ENCODE results near the gene INPP5A. TPM values are rescaled to one million over a fixed set of nuclear protein-coding genes. Genes with fewer than 3 reads are reported as not detected.
"Not testable (repeated sequence)": the region's sequence is repeated elsewhere in the genome, so short reads cannot be mapped to it uniquely, and the experiment has no call there.

Gene INPP5A
- polyA plus RNA-seq, 3 donors = 31.5 to 35.4 (median 33.1) TPM

DNA sequence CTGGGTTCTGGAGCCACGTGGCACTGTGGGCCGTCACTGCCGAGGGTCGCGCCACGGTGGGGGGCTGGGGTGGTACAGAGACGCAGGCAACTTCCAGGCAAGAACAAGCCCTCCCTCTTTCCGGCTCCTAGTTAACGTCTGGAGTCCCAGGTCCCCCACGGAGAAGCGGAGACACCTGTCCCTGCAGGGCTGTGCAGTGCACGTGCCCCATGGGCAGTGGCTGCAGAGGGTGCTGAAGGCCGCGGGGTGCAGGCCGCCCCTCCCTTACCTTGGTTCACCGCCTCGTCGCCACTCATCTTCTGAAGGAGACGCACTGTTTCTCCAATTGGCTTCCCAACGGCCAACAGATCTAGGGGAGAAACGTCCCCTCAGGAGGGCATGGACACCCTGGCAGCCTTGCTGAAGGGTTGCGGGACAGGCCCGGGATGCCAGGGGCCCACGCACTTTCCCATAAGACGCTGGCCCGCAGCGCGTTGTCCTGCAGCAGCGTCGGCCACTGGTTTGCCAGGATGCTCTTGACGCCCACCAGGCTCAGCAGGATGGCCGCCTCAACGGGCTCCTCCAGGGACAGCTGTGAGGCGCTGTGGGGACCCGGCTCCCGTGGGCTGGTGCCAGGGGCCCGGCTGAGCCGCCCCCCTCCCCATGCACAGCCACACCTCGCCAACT, 272.7 kb downstream of the INPP5A start:
- DNase-seq = no peak

DNA sequence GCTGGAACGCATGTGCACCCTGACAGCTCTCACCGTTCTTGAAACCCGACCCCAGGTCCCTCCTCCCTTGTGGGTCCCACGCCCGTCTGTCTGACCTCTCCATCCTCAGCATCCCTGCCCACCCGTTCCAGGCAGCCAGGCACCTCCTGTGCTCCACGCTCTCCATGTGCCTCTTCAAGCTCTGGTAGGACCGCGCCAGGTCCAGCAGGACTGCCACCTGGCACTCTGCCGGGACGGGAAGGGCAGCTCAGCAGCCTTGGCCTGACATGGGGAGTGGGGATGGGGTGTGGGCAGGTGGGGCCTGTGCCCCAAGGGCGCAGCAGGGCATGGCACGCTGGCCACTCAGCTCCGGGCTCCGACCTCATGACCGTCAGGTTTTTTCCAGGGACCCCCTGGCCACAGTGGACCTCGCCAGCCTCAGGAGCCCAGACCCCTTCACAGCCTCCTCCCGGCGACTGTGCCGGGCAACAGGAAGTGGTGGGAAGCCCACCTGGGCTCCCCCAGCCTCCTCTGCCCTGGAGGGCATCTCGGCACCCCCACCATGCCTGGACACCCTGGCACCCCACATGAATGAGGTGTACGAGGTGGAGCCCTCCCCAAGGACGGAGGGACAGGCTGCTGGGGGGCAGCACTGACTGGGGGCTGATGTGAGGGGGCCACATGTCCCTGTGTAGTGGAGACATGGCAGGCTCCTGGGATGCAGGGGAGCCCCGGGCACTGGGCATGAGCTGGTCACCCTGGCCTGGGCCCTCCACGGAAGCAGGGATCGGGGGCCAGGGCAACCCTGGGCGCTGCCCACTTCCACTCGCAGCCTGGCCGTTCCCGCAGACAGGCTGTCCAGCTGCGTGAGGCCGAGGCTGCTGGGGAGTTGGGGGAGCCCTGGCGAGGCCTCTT, 273.5 kb downstream of the INPP5A start:
- DNase-seq = no peak

DNA sequence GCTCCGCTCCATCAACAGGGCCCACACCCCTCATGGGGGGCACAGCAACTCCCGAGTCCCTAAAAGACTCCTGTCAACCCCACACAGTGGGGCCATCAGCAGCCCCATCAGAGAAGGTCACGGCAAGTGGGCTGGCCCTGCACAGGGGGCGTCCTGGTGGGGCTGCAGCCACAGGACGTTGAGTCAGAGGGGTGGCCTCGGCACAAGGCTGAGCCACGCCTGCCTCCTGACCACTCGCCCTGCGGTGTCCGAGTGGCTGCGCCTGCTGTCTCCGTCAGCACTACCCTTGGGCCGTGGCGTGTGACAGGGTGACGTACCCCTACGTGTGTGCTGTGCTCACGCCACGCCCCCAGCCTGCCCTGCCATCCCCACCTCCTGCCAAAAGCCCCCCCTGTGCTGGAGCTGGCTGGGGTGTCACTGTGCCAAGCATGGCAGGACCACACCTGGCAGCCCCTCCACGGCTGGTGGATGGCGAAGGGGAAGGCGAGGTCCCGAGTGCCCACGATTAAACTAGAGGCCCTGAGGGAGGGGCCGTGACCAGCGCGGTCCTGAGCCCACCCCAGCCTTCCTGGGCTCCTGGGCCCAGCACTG, 274.4 kb downstream of the INPP5A start:
- DNase-seq = no peak

DNA sequence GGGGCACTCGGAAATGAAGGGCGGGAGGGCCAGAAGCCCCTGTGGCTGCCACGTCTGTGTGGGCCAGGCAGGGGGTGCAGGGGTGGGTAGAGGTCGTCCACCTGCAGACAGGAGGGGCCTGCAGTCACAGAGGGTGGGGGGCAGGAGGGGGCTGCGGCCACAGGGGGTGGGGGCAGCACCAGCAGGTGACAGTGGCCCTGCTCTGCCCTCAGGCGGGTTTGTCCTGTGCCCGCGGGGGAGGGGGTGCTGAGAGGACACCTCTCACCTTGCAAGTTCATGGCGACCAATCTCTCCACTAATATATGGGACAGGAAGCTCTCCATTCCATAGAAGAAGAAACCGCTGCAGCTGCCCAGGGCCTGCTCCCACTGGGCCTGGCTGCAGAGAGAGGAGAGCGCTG, 274.9 kb downstream of the INPP5A start:
- no peak for DNase-seq

DNA sequence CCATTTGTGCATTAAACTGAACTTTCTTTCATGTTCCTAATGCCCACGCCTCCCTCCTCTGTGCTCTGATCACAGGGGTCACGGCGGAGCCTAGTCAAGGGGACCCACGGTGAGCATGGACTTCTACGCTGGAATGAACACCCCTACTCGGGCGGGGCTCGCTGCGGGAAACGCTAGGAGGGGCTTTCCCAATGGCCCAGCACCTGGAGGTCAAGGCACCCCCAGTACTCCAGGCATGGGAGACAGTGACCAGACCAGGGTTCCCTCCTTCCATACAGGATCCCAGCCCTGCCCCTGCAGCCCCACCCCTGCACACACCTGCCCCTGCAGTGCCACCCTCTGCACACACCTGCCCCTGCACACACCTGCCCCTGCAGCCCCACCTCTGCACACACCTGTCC, 275.4 kb downstream of the INPP5A start:
- DNase-seq = no peak

DNA sequence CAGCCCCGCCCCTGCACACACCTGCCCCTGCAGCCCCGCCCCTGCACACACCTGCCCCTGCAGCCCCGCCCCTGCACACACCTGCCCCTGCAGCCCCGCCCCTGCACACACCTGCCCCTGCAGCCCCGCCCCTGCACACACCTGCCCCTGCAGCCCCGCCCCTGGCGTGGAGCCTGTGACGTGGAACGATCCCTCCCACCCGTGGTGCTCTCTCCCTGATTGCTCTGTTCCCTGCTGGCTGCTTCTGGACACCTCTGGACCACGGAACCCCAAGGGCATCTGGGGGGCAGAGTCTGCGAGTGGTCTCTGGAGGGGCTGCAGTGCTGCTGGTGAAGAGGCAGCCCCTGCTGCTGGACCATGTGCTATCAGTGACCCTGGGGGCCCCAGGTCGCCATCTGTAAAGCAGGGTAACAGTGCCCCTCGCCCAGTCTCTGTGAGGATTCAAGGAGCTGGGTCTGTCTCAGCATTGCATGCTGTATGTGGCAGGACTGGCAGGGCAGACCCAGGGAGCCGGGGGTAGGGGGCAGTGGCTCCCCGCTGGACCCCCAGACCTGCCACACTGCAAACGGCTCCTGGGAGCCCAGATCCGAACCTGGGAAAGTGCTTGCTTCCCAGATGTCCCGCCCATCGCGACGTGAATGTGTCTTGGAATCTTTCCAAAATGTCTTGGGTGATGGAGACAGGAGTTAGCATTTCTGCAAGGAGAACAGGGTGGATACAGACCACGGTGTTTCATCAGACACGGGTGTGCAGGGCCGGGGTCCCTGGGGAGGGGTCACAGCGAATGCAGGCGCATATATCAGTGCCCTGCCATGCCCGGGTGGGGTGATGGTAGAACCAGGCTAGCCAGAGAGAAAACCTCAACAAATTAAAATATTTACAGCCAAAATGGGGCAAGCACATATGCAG, 276.2 kb downstream of the INPP5A start:
- no peak for DNase-seq

DNA sequence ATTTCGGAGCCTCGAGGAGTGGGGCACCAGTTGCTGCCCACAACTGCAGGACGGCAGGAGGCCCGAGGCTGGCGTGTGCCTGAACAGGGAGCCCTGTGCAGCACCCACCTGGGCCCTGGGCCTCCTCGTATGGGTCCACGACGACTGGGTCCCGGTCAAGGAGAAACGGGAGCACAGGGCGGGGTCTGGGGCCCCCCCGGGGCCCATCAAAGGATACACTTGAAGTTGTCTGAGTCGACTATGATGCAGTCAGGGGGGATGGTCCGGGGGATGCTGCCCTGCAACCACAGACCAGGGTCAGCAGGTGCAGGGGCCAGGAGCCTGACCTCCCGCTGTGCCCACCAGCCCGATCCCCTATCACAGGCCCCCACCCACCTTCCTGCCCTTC, 276.9 kb downstream of the INPP5A start:
- DNase-seq = no peak

DNA sequence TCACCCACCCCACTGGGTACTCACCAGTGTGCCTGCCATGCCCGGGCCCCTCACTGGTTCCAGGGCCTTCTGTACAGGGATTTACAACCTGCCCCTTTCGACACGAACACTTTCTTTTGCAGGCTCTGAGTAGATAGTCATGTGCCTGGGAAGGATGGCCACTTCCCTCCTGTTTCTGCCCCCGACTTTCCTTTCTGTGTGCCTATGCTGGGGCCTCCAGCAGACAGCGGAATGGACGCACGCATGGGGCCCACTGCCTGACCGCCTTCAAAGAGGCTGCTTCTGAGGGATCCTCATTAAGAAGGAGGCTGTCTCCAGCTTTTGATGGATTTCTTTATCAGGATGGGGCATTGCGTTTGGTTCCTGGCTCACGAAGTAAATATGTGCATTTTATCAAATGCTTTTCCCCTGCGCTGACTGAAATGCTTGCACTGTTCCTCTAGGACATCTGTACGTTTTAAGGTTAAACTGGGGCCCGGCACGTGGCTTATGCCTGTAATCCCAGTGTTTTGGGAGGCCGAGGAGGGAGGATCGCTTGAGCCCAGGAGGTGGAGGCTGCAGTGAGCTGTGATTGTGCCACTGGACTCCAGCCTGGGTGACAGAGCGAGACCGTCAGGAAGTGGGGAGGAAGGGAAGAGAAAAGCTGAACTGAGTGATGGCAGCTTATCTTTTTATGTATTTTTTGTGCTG, 277.7 kb downstream of the INPP5A start:
- DNase-seq = no peak

DNA sequence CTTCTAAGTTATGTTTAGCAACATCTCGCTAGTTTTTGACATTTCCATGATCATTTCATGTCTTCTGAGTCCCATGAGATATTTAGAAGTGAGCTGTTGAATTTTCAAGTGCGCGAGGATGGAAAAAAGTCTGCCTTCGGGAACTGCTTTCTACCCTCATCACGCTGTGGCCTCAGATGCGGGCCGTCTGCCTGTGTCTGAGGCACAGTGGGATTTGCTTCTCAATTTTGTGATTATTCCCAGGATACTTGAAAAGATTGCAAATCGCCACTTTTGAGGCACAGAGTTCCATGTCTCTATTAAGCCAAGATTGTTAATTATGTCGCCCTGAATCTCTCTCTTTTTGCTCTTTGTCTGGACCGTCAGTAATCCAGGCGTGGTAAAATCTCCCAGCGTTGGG, 279.1 kb downstream of the INPP5A start:
- no peak for DNase-seq

DNA sequence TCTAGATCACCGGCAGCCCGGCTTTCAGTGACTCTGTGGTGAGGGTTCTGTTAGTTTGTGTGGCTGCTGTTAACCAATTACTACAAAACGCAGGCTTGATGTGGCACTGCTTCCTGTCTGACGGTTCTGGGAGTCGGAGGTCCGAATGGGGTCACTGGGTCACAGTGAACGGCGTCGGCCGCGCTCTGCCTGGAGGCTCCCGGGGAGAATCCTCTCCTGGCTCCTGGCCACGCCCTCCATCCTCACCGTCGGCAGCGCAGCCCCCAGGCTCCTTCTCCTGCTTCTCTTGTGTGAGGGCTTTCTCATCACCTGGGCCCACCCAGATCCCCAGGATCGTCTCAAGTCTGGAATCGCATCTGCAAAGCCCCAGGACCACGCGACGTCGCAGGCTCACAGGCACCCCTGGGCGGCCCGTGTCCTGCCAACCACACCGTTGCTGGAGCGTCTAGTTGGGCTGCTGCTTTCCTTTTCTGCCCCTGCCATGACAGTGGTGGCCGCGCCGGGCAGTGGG, 280.2 kb downstream of the INPP5A start:
- no peak for DNase-seq

DNA sequence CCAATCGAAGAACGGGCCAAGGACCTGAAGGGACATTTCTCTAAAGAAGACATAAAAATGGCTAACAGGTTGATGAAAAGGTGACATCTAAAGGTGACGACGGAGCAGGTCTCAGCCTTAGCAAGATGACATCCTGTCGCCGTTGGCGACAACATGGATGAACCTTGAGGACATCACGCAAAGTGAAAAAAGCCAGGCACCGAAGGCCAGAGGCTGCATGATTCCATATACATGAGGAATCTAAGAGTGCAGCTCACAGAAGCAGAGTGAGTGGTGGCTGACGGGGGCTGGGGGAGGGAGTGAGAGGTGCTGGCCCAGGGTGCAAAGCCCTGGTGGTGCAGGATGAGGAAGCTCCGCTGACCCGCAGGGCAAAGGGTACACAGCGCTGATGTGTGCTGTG, 282.5 kb downstream of the INPP5A start:
- no peak for DNase-seq

DNA sequence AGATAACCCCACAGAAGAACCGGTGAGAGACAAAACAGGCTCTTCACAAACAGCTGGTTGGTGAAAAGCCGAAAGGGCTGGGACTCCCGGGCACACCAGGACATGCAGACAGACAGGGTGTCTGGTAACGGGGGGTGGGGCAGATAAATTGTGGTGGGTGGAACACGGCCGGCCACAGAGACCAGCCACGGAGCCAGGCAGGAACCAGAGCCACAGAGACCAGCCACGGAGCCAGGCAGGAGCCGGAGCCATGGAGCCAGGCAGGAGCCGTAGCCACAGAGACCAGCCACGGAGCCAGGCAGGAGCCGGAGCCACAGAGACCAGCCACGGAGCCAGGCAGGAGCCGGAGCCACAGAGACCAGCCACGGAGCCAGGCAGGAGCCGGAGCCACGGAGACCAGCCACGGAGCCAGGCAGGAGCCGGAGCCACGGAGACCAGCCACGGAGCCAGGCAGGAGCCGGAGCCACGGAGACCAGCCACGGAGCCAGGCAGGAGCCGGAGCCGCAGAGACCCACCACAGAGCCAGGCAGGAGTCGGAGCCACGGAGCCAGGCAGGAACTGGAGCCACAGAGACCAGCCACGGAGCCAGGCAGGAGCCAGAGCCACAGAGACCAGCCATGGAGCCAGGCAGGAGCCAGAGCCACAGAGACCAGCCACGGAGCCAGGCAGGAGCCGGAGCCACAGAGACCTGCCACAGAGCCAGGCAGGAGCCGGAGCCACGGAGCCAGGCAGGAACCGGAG, 288.4 kb downstream of the INPP5A start:
- not testable (repeated sequence) for DNase-seq

DNA sequence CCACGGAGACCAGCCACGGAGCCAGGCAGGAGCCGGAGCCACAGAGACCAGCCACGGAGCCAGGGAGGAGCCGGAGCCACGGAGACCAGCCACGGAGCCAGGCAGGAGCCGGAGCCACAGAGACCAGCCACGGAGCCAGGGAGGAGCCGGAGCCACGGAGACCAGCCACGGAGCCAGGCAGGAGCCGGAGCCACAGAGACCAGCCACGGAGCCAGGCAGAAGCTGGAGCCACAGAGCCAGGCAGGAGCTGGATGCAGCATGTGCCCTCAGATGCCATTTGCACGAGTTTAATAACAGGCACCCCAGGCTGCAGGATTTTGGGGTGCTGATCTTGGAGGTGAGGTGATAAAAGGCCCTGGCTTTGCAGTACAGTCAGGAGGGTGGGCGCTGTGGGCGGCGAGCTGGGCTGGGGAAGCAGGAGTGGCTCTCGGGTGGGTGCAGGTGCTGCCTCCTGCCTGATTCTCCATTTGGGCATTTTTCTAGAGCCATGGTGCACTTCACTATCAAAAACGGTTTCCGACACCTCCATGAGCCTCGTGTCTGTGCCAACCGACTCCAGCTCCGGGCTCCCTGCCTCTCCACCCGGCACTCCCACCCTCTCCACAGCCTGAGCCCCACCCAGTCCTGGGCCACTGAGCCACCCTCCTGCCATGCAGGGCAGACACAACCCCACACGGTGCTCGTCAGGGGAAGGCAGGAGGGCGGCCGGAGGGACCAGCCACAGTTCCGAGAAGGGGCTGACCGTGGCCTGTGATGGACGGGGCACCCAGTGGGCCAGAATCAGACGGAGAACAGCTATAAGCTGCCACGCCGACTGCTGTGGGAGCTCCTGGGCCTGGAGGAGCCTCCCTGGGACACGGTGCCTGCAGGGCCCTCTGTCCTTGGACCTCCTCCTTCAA, 289.2 kb downstream of the INPP5A start:
- no peak for DNase-seq

DNA sequence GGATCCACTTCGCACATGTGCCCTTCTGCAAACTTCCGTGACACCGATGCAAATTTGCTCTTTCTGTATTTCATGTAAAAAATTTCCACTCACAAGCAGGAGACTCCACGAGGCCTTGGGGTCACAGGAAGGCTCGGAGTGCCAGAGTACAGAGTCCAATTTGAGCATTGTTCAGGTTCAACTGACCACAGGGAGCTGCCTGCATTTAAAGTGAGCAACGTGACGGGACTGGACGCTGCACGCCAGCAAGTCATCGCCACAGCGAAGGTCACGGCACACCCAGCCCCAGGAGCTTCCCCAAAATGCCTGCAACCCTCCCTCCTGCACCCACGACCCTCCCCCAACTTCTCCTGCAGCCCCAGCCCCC, 289.8 kb downstream of the INPP5A start:
- DNase-seq = no peak

DNA sequence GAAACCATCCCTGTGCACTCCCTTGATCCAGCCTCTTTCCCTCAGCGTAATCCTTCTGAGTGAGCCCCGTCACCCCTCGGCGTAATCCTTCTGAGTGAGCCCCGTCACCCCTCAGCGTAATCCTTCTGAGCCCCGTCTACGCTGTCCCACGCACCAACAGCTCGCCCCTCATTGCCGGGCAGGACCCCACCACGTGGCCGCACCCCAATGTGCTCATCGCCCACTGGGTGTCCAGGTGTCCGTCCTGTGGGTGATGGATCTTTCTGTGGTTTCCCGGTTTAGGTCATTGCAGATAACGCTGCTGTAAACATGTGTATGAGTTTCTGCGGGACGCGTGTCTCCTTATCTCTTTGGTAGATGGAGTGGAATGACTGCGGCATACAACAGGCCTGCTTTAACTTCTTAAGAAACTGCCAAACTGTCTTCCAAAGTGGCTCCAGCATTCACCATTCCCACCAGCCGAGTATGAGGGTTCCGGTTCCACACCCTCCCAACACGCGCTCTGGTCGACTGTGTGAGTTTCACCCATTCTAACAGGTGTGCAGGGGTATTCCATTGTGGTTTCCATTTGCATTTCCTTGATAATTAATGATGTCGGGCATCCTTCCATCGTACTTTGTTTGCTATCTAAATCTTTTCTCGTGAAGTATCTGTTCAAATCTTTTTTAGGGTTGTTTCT, 290.4 kb downstream of the INPP5A start:
- DNase-seq = no peak

DNA sequence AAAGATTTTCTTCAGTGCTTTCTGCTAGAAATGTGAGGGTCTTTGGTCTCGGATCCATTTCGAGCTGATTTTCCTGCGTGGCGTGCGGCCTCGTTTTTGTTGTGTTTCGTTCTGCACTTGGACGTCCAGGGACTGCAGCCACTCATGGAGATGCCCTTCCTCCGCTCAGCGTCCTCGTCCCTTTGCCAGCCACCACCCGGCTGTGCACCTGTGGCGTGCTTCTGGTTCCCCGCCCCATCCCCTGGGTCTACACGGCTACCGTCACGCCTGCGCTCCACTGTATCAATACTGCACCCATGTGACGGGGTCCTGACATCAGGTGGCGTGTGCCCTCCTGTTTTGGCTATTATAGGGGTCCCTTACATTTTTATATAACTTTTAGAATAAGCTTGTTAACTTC, 291.1 kb downstream of the INPP5A start:
- no peak for DNase-seq

DNA sequence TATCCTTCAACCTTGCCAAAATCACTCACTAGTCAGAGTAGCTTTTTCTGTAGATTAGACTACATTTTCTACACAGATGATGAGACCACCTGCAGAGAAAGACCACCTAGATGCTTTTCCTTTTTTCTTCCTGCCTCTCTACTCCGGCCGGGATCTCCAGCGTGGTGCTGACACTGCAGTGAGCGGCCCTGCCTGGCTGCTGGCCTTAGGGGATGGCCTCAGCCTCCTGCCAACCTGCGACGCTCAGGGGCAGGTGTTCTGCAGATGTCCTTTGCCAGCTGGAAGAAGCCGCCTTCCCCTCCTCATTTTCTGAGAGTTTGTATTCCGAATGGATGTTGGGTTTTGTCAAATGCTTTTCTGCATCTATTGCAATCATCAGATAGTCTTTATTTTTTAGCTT, 291.8 kb downstream of the INPP5A start:
- no peak for DNase-seq

DNA sequence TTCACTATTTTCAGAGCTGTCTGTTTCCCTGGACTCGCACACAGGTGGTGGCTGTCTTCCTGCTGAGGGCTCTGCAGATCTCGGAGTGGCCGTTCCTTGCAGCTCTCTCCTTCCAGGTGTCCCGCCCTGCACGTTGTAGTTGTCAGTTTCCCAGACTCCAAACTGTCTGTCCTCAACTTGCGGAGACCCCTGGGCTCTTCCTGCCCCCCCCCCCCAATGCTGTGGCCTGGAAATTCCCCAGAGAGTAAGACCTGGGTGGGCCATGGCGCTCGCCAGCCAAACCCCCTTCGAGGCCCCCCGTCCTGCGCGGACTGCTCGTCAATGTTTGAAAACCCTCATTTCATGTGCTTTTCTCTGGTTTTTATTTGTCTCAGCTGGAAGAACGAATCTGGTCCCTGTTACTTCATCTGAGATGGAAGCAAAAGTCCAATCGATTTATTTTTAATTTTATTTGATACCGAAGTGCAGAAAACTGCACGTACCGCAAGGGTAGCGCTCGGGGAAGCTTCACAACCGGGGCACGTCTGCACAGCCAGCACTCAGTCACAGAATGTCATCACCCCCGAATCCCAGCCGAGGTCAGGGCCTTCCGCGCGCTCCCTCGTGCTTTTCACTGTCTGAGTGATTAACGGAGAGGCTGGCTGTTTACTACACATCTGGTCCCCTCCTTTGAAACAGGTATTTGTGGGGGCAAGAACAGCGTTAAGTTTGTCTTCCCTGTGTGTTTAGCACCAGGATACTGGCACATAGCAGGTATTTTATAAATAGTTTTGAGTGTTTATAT, 294.8 kb downstream of the INPP5A start:
- DNase-seq = no peak
